Activated CD4-positive, alpha-beta memory T cell treated with anti-CD3 and anti-CD28 coated beads, Interleukin-2, amount 10 ng/mL, durations not matched to agents 7 days and 5 days (primary cell): Measurements from ENCODE around the gene CRADD. TPM values are rescaled to one million over a fixed set of nuclear protein-coding genes. Genes with fewer than 3 reads are reported as not detected.
A peak's percentile ranks its signal among the peaks of the same experiment; 100 is the strongest.
"Not testable (repeated sequence)": the region's sequence is repeated elsewhere in the genome, so short reads cannot be mapped to it uniquely, and the experiment has no call there.

Source experiments
- CTCF ChIA-PET: fragments of 350-600 bp; sonication (Branson Sonifier 250); formaldehyde crosslinking; loops from one replicate; lab custom pipeline; 2021; ENCODE audit warnings: antibody characterized with exemption, inconsistent platforms; lab: Charles Lee
- POLR2A ChIA-PET: fragments of 350-600 bp; sonication (Branson Sonifier 250); formaldehyde crosslinking; loops from one replicate; lab custom pipeline; 2021; ENCODE audit warnings: antibody characterized with exemption; lab: Charles Lee
- DNase-seq: peaks from one replicate; pipeline ENCODE4 v3.0.0-alpha.2; 2020
- H3K27ac Mint-ChIP-seq: one replicate; pipeline ENCODE4 v1.8.0; 2021; ENCODE audit warnings: mild to moderate bottlenecking, mixed read lengths
- H3K27me3 Mint-ChIP-seq: one replicate; pipeline ENCODE4 v1.8.0; 2021; ENCODE audit warnings: mixed read lengths
- H3K36me3 Mint-ChIP-seq: one replicate; pipeline ENCODE4 v1.8.0; 2021; ENCODE audit warnings: low read depth, mixed read lengths
- H3K4me1 Mint-ChIP-seq: one replicate; pipeline ENCODE4 v1.8.0; 2021; ENCODE audit warnings: mixed read lengths
- H3K4me3 Mint-ChIP-seq: one replicate; pipeline ENCODE4 v1.8.0; 2021; ENCODE audit warnings: mild to moderate bottlenecking, mixed read lengths
- H3K9me3 Mint-ChIP-seq: one replicate; pipeline ENCODE4 v1.8.0; 2021; ENCODE audit warnings: mixed read lengths
- total RNA-seq, 2 experiments: library from RNA; stranded (reverse); gene quantifications; one replicate each; pipeline ENCODE4 v1.2.3, GENCODE V29; 2021

The CRADD gene
- total RNA-seq, 2 experiments from 2014 or later: 12.7 to 14.1 TPM

- Mint-ChIP-seq H3K27ac (peak overlapping the region; percentile 41), H3K4me1 (peaks cover 64% of the 10 kb centered on the region), H3K36me3 (peaks cover 14% of the 10 kb centered on the region), H3K4me3 (no peak overlapping the region), H3K27me3 (no peaks in the 10 kb centered on the region), H3K9me3 (peaks cover 3% of the 10 kb centered on the region)
- DNase-seq: peak; percentile 46
- ChIA-PET CTCF (interaction anchor here (0.6 to 1.5 kb wide), 3 partner anchors 86 to 388 kb away, joined by 3 to 4 read pairs (median 3); no protein-coding TSS in a partner anchor), POLR2A (interaction anchor here (0.9 to 1.5 kb wide), 2 partner anchors 68 to 88 kb away, joined by 3 to 4 read pairs; no protein-coding TSS in a partner anchor)
These were observed 176.7 kb downstream of the CRADD start for GRCh38 chr12:93853698-93854478.

GRCh38 chr12:93855261-93855660, 178.1 kb downstream of the CRADD start:
- H3K4me3 Mint-ChIP-seq: no peak overlapping the region

GRCh38 chr12:93856611-93857010, 179.4 kb downstream of the CRADD start:
- ChIA-PET POLR2A (interaction anchor here (1.4 kb wide), 1 partner anchor 89 kb away, joined by 4 read pairs; no protein-coding TSS in a partner anchor), CTCF (no interaction called here)
- DNase-seq: no peak
- H3K36me3 Mint-ChIP-seq: peaks cover 13% of the 10 kb centered on the region
- H3K4me3 Mint-ChIP-seq: no peak overlapping the region
- H3K27me3 Mint-ChIP-seq: no peaks in the 10 kb centered on the region
- no peaks in the 10 kb centered on the region for H3K9me3 Mint-ChIP-seq
- H3K4me1 Mint-ChIP-seq: peaks cover 50% of the 10 kb centered on the region
- H3K27ac Mint-ChIP-seq: no peak overlapping the region

More at GRCh38 chr12:93855261-93855660, 178.1 kb downstream of the CRADD start:
- no peaks in the 10 kb centered on the region for H3K27me3 Mint-ChIP-seq
- peaks cover 53% of the 10 kb centered on the region for H3K4me1 Mint-ChIP-seq
- CTCF ChIA-PET: no interaction called here
- peaks cover 8% of the 10 kb centered on the region for H3K36me3 Mint-ChIP-seq
- no peak for DNase-seq
- POLR2A ChIA-PET: no interaction called here
- peaks cover 1% of the 10 kb centered on the region for H3K9me3 Mint-ChIP-seq
- H3K27ac Mint-ChIP-seq: no peak overlapping the region

GRCh38 chr12:93857279-93857938, 180.2 kb downstream of the CRADD start:
- Mint-ChIP-seq H3K4me1 (peaks cover 46% of the 10 kb centered on the region), H3K27me3 (no peaks in the 10 kb centered on the region), H3K27ac (no peak overlapping the region), H3K9me3 (peaks cover 3% of the 10 kb centered on the region), H3K4me3 (no peak overlapping the region), H3K36me3 (peaks cover 18% of the 10 kb centered on the region)
- DNase-seq: no peak
- CTCF ChIA-PET: no interaction called here
- POLR2A ChIA-PET: interaction anchor here (1.4 kb wide), 1 partner anchor 90 kb away, joined by 4 read pairs; no protein-coding TSS in a partner anchor

DNA sequence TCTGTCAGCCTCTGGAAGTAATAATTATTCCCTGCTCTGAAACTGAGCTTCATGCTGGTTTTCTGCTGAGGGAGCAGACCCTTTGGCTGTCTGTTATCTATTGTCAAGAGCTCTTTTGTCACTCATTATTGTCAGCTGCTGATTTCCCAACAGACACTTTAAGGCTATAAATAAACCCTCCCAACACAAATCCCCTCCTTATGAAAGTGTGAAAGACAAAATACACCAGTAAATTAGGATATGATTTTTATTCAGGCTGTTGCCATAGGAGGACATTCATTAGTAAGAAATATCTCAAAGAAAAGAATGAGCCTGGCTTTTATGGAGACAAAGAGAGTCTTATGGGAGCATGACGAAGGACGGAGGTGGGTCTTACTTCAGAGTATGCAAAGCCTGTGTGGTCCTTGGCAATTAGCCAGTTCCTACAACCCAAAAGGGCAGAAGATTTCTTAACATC, 180.8 kb downstream of the CRADD start:
- Mint-ChIP-seq H3K4me1 (peaks cover 42% of the 10 kb centered on the region), H3K9me3 (peaks cover 4% of the 10 kb centered on the region), H3K36me3 (peaks cover 18% of the 10 kb centered on the region), H3K27ac (no peak overlapping the region), H3K27me3 (no peaks in the 10 kb centered on the region), H3K4me3 (no peak overlapping the region)
- POLR2A ChIA-PET: no interaction called here
- CTCF ChIA-PET: no interaction called here
- no peak for DNase-seq

GRCh38 chr12:93860668-93861373, 183.6 kb downstream of the CRADD start:
- H3K27ac Mint-ChIP-seq: no peak overlapping the region
- ChIA-PET POLR2A (interaction anchor here (1.1 kb wide), 1 partner anchor 20 kb away, joined by 3 read pairs; no protein-coding TSS in a partner anchor), CTCF (no interaction called here)
- peaks cover 23% of the 10 kb centered on the region for H3K9me3 Mint-ChIP-seq
- H3K4me3 Mint-ChIP-seq: no peak overlapping the region
- H3K36me3 Mint-ChIP-seq: peaks cover 15% of the 10 kb centered on the region
- no peak for DNase-seq
- peaks cover 22% of the 10 kb centered on the region for H3K4me1 Mint-ChIP-seq
- no peaks in the 10 kb centered on the region for H3K27me3 Mint-ChIP-seq

DNA sequence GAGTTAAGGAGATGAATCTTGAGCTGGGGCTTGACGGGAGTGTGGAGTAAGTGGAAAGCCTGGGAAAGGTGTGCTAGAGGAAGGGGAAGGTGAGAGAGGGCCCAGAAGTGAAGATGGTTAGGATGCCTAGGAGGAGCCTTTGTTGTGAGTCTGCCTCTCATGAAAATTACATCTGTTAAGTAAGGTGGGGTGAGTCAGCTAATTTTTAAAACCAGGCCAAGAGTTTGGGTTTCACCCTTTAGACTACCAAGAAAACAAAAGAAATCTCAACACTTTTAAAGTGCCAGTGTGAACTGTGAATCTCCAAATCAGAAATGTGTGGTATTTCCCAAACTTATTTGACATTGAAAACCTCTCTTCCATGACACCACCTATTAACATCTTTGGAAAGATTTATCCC, 185.2 kb downstream of the CRADD start:
- peaks cover 36% of the 10 kb centered on the region for H3K9me3 Mint-ChIP-seq
- ChIA-PET POLR2A (no interaction called here), CTCF (no interaction called here)
- H3K36me3 Mint-ChIP-seq: peaks cover 27% of the 10 kb centered on the region
- H3K4me3 Mint-ChIP-seq: no peak overlapping the region
- H3K27me3 Mint-ChIP-seq: peaks cover under 1% of the 10 kb centered on the region
- no peak overlapping the region for H3K27ac Mint-ChIP-seq
- DNase-seq: no peak
- peaks cover 13% of the 10 kb centered on the region for H3K4me1 Mint-ChIP-seq

DNA sequence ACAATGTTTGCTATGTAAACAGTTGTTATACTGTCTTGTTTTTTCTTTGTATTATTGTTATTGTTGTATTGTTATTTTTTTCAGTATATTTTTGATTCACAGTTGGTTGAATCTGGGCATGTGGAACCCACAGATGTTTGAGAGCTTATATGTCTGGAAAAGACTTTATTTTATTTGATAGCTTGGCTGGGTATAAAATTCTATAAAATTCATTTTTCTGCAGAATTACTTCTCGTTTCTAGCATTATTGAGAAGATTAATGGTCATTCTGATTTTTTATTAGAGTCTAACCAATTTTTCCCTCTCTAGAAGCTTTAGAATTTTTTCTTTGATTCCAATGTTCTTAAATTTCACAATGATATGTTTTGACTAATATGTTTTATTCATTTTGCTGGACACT, 188.6 kb downstream of the CRADD start:
- H3K4me1 Mint-ChIP-seq: peaks cover 8% of the 10 kb centered on the region
- peaks cover 13% of the 10 kb centered on the region for H3K27me3 Mint-ChIP-seq
- peaks cover 46% of the 10 kb centered on the region for H3K9me3 Mint-ChIP-seq
- H3K27ac Mint-ChIP-seq: no peak overlapping the region
- ChIA-PET CTCF (no interaction called here), POLR2A (no interaction called here)
- no peak overlapping the region for H3K4me3 Mint-ChIP-seq
- no peak for DNase-seq
- peaks cover 24% of the 10 kb centered on the region for H3K36me3 Mint-ChIP-seq

DNA sequence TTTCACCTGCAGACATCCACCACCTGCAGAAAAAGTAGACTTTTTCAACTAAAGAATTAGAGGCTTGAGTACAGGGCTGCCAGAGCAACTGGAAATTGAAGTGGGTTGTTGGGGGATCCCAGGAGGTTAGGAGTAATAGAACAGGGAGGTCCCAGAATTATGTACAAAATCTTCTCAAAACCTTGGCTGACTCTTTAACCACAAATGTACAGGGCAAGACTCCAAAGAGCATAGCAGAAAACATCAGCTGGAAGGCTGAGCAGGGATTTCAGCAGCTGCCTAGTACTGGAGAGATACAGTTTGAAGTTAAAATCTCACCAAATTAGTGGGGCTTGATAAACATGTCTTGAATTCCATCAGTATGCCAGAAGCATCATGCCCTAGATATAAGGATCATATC, 191.6 kb downstream of the CRADD start:
- no peak for DNase-seq
- H3K27me3 Mint-ChIP-seq: peaks cover 19% of the 10 kb centered on the region
- H3K4me3 Mint-ChIP-seq: no peak overlapping the region
- H3K27ac Mint-ChIP-seq: no peak overlapping the region
- POLR2A ChIA-PET: no interaction called here
- CTCF ChIA-PET: no interaction called here
- peaks cover 52% of the 10 kb centered on the region for H3K9me3 Mint-ChIP-seq
- H3K4me1 Mint-ChIP-seq: no peaks in the 10 kb centered on the region
- peaks cover 18% of the 10 kb centered on the region for H3K36me3 Mint-ChIP-seq

GRCh38 chr12:93870020-93870795, 193.0 kb downstream of the CRADD start:
- no peak overlapping the region for H3K27ac Mint-ChIP-seq
- H3K4me1 Mint-ChIP-seq: no peaks in the 10 kb centered on the region
- peaks cover 26% of the 10 kb centered on the region for H3K36me3 Mint-ChIP-seq
- H3K9me3 Mint-ChIP-seq: peaks cover 53% of the 10 kb centered on the region
- DNase-seq: no peak
- no peak overlapping the region for H3K4me3 Mint-ChIP-seq
- ChIA-PET POLR2A (no interaction called here), CTCF (no interaction called here)
- peaks cover 29% of the 10 kb centered on the region for H3K27me3 Mint-ChIP-seq

DNA sequence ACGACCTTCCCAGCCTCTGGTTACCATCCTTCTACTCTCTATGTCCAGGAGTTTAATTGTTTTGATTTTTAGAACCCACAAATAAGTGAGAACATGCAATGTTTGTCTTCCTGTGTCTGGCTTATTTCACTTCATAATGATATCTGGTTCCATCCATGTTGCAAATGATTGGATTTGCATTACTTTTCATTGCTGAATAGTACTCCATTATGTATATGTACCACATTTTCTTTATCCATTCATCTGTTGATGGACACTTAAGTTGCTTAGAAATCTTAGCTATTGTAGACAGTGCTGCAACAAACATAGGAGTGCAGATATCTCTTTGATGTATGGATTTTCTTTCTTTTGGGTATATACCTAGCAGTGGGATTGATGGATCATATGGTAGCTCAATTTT, 194.4 kb downstream of the CRADD start:
- H3K27me3 Mint-ChIP-seq: peaks cover 33% of the 10 kb centered on the region
- POLR2A ChIA-PET, DNase-seq, H3K27ac Mint-ChIP-seq, H3K4me3 Mint-ChIP-seq, H3K4me1 Mint-ChIP-seq: not testable (repeated sequence)
- peaks cover 23% of the 10 kb centered on the region for H3K36me3 Mint-ChIP-seq
- H3K9me3 Mint-ChIP-seq: peaks cover 53% of the 10 kb centered on the region
- CTCF ChIA-PET: interaction anchor here (0.6 kb wide), 1 partner anchor 1436 kb away, joined by 3 read pairs; no protein-coding TSS in a partner anchor

DNA sequence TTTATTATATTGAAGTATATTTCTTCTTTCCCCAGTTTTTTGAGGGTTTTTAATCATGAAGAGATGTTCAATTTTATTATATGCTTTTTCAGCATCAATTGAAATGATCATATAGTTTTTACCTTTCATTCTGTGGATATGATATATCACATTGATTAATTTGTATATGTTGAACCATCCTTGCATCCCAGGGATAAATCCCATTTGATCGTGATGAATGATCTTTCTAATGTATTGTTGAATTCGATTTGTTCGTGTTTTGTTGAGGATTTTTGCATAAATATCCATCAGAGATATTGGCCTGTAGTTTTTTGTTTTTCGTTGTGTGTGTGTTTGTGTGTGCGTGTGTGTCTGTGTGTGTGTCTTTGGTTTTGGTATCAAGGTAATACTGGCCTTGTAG, 196.4 kb downstream of the CRADD start:
- CTCF ChIA-PET: no interaction called here

More for the DNA sequence above, 196.4 kb downstream of the CRADD start:
- H3K4me1 Mint-ChIP-seq: no peaks in the 10 kb centered on the region
- H3K27ac Mint-ChIP-seq: no peak overlapping the region
- peaks cover 28% of the 10 kb centered on the region for H3K27me3 Mint-ChIP-seq
- H3K36me3 Mint-ChIP-seq: peaks cover 17% of the 10 kb centered on the region
- peaks cover 47% of the 10 kb centered on the region for H3K9me3 Mint-ChIP-seq
- POLR2A ChIA-PET: no interaction called here
- DNase-seq: no peak
- no peak overlapping the region for H3K4me3 Mint-ChIP-seq
